ENCODE data around the gene PGLYRP1. TPM values are rescaled to one million over a fixed set of nuclear protein-coding genes. Genes with fewer than 3 reads are reported as not detected.

PGLYRP1 gene
- total RNA-seq, 4 donors from 2014 or later = not detected

DNA sequence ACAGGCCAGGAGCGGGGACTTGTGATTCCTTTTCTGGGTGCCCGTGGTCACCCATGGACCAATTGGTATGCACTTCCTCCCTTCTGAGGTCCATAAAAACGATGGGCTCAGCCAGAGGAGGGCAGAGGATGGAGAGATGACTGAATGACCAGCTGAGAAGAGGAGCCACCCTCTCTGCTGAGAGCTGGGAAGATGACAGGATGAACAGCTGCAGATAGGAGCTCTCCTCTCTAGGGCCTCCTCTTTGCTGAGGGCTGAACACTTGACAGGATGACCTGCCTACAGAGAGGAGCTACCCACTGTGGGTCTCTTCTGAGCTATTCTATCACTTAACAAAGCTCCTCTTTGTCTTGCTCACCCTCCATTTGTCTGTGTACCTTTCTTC is 13.9 kb upstream of the PGLYRP1 start:
- WGBS = 67% methylated on average over 3 of the region's 3 CpGs
- TF ChIP-seq POLR2AphosphoS5 (IDR thresholded peaks at IDR 0.05) (no peak), POLR2A (IDR thresholded peaks at IDR 0.05) (no peak), EP300 (IDR thresholded peaks at IDR 0.05) (no peak)
- TF ChIP-seq, protein P1, sequence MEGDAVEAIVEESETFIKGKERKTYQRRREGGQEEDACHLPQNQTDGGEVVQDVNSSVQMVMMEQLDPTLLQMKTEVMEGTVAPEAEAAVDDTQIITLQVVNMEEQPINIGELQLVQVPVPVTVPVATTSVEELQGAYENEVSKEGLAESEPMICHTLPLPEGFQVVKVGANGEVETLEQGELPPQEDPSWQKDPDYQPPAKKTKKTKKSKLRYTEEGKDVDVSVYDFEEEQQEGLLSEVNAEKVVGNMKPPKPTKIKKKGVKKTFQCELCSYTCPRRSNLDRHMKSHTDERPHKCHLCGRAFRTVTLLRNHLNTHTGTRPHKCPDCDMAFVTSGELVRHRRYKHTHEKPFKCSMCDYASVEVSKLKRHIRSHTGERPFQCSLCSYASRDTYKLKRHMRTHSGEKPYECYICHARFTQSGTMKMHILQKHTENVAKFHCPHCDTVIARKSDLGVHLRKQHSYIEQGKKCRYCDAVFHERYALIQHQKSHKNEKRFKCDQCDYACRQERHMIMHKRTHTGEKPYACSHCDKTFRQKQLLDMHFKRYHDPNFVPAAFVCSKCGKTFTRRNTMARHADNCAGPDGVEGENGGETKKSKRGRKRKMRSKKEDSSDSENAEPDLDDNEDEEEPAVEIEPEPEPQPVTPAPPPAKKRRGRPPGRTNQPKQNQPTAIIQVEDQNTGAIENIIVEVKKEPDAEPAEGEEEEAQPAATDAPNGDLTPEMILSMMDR (IDR thresholded peaks at IDR 0.05) = no peak
- Histone ChIP-seq H3K9me3 (no peaks in the 10 kb centered on the region), H3K36me3 (no peaks in the 10 kb centered on the region), H3K27ac (no peak overlapping the region), H3K4me3 (no peak overlapping the region), H3K27me3 (peaks cover 21% of the 10 kb centered on the region), H3K4me1 (peaks cover 16% of the 10 kb centered on the region)
- no peak for DNase-seq (ENCODE audit: low spot score in 2 of 2)

DNA sequence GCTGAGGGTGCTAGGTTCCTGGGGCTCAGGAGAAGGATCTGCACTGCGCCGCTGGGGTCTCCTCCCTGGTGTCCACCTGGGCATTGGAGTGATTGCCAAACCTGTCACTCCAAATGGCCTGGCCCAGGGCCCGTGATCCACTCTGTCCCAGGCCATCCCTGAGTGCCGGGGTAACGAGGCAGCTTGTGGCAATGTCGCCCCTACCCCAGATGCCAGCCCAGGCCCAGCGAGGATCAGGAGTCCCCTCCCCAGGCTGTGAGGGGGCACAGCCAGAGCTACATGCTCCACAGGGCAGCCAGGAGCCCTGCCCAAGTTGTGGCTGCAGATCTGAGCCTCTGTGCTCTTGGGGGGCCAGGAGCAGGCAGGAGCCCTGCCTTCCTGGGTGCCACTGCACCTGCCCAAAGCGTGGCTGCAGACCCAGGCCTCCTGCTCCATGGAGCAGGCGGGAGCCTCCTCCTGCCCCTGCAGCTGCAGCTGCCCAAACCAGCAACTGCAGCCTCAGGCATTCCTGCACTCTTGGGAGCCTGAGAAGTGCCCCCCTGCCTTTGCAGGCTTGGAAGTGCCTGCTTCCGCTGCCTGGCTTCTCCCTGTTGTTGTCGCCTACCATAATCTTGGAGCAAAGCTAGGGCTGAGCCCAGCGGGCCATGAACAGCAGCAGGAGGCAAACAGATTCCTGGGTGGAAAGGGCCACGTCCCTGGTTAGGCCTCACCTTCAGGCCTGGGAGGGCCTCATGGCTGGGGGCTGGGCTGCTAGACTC is 13.3 kb upstream of the PGLYRP1 start:
- Histone ChIP-seq H3K36me3 (no peaks in the 10 kb centered on the region), H3K27ac (no peak overlapping the region), H3K27me3 (peaks cover 21% of the 10 kb centered on the region), H3K4me1 (peaks cover 12% of the 10 kb centered on the region), H3K4me3 (no peak overlapping the region), H3K9me3 (no peaks in the 10 kb centered on the region)
- no peak for DNase-seq (ENCODE audit: low spot score in 2 of 2)
- WGBS = 83% methylated on average over 3 of the region's 13 CpGs
- TF ChIP-seq, protein P1 (IDR thresholded peaks at IDR 0.05) = no peak
- TF ChIP-seq POLR2A (IDR thresholded peaks at IDR 0.05) (no peak), EP300 (IDR thresholded peaks at IDR 0.05) (no peak), POLR2AphosphoS5 (IDR thresholded peaks at IDR 0.05) (no peak)

DNA sequence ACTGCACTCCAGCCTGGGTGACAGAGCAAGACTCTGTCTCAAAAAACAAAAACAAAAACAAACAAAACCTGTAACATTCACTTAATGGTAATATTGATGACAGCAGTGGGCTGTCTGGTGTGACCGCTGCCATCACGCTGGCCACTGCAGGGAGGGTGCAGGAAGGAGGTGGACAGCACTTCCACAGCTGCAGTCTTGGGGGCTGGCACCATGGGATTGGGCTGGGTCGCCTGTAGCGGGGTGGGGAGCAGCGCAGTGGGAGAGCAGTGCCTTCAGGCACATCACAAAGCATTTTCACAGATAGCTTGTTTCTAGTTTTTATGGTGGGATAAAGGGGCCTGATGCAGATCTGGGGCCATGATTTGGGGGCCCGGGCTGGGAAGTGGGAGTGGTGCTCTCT is 12.7 kb upstream of the PGLYRP1 start:
- WGBS = 86% methylated on average over 6 of the region's 6 CpGs
- H3K4me1 ChIP-seq = peaks cover 6% of the 10 kb centered on the region
- TF ChIP-seq EP300 (IDR thresholded peaks at IDR 0.05) = no peak
- TF ChIP-seq POLR2AphosphoS5 (IDR thresholded peaks at IDR 0.05) = no peak
- no peak for TF ChIP-seq POLR2A (IDR thresholded peaks at IDR 0.05)
- TF ChIP-seq, protein P1 (IDR thresholded peaks at IDR 0.05) = no peak
- H3K27me3 ChIP-seq = peaks cover 17% of the 10 kb centered on the region
- DNase-seq (ENCODE audit: low spot score in 2 of 2) = no peak
- H3K27ac ChIP-seq = no peak overlapping the region
- H3K4me3 ChIP-seq = no peak overlapping the region
- H3K9me3 ChIP-seq = no peaks in the 10 kb centered on the region
- H3K36me3 ChIP-seq = no peaks in the 10 kb centered on the region

GRCh38 chr19:46033401-46033800 is 10.5 kb upstream of the PGLYRP1 start:
- Histone ChIP-seq H3K4me3 (no peak overlapping the region), H3K4me1 (peaks cover 3% of the 10 kb centered on the region), H3K27me3 (peaks cover 8% of the 10 kb centered on the region), H3K9me3 (no peaks in the 10 kb centered on the region), H3K27ac (no peak overlapping the region), H3K36me3 (no peaks in the 10 kb centered on the region)
- TF ChIP-seq POLR2A (IDR thresholded peaks at IDR 0.05) (no peak), EP300 (IDR thresholded peaks at IDR 0.05) (no peak), POLR2AphosphoS5 (IDR thresholded peaks at IDR 0.05) (no peak)
- TF ChIP-seq, protein P1 (IDR thresholded peaks at IDR 0.05) = no peak
- no peak for DNase-seq (ENCODE audit: low spot score in 2 of 2)
- WGBS = 95% methylated on average over 6 of the region's 11 CpGs

DNA sequence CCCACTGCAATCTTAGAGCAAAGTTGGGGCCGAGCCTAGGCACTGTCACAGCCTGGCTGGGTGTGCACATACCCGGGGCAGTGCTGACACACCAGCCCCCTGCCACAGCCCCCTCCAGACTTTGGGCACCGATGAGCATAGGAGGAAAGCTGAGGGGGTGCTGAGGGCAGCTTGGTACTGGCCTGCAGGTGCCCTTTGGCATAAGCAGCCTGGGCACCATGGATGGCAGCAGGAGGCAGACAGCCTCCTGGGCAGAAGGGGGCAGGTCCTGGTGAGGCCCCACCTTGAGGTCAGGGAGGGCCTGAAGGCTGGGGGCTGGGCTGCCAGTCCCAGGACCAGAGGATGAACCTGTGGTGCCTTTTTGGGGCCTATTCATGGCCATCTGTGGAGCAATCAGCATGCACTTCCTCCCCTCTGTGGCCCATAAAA is 9.8 kb upstream of the PGLYRP1 start:
- Histone ChIP-seq H3K9me3 (no peaks in the 10 kb centered on the region), H3K36me3 (no peaks in the 10 kb centered on the region), H3K27me3 (peaks cover 8% of the 10 kb centered on the region), H3K27ac (no peak overlapping the region), H3K4me1 (peaks cover 3% of the 10 kb centered on the region), H3K4me3 (no peak overlapping the region)
- TF ChIP-seq POLR2A (IDR thresholded peaks at IDR 0.05) = no peak
- no peak for TF ChIP-seq EP300 (IDR thresholded peaks at IDR 0.05)
- TF ChIP-seq, protein P1 (IDR thresholded peaks at IDR 0.05) = no peak
- DNase-seq (ENCODE audit: low spot score in 2 of 2) = no peak
- 100% methylated on average over 1 of the region's 3 CpGs for WGBS
